ENCODE data around the gene INO80C. TPM values are rescaled to one million over a fixed set of nuclear protein-coding genes. Genes with fewer than 3 reads are reported as not detected.

Gene INO80C
- total RNA-seq, 2 experiments from 2014 or later = 5.9 to 10.3 TPM

DNA sequence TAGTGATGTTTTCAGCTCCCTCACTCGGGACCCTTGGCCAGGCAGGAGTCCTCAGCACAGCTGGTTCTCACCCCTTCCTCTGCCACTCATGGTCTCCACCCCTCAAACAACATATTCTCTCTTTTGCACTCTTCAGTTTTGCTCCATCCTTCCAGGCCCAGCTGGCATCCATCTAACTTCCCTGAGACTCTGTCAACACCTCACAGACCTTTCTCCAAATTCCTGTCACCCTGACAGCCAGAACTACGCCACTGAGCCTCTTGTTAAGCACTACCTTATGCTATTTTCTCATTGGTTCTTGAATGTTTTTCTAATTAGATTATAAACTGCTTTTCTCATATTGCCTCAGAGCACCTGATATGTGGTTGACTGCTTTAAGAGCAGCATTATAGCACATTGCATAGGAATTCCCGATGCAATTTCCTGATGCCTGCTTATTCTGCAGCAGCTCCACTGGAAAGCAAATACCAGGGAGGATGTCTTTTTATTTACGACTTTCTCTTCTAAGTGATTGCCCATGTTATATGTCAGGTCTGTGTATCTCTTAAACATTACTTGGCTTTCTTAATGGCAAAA lies 12.4 kb upstream of the INO80C start:
- CTCF ChIA-PET (ENCODE audit: unreplicated experiment) = no interaction called here

DNA sequence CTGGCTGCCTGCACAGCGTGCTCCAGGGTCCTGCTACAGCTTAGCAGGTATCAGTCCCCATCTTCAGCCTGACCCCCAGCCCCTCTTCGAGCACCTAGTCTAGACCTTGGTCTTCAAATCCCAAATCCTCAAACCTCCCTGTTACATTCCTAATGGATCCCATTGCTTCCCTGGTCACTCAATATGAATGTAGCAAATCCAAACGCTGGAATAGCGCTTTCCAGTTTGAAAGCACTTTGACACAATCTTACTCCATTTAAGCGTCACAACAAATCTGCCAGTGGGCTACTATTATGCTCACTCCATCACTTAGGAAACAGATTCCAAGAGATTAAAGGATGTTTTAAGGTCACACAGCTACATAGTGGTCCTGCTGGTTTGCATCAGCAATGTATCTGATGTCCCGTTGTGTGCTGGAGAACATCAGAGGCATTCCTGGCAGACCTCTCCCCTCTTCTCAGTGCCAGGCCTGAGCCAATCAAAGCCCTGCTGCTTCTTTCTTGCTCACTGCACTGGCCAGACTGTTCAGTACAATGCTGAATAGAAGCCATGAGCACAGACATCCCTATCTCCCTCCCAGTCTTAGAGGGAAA lies 11.1 kb upstream of the INO80C start:
- H2AFZ ChIP-seq (ENCODE audit: low read length) = no peak overlapping the region
- H3K9me3 ChIP-seq (ENCODE audit: low read length) = no peaks in the 10 kb centered on the region
- H3K4me2 ChIP-seq (ENCODE audit: low read length) = no peak overlapping the region
- no peak for TF ChIP-seq EZH2phosphoT487 (IDR thresholded peaks at IDR 0.05; ENCODE audit: borderline replicate concordance, low read depth, low read length)
- TF ChIP-seq, protein P1, sequence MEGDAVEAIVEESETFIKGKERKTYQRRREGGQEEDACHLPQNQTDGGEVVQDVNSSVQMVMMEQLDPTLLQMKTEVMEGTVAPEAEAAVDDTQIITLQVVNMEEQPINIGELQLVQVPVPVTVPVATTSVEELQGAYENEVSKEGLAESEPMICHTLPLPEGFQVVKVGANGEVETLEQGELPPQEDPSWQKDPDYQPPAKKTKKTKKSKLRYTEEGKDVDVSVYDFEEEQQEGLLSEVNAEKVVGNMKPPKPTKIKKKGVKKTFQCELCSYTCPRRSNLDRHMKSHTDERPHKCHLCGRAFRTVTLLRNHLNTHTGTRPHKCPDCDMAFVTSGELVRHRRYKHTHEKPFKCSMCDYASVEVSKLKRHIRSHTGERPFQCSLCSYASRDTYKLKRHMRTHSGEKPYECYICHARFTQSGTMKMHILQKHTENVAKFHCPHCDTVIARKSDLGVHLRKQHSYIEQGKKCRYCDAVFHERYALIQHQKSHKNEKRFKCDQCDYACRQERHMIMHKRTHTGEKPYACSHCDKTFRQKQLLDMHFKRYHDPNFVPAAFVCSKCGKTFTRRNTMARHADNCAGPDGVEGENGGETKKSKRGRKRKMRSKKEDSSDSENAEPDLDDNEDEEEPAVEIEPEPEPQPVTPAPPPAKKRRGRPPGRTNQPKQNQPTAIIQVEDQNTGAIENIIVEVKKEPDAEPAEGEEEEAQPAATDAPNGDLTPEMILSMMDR (conservative IDR thresholded peaks at IDR 0.05; ENCODE audit: low read length) = no peak
- intact Hi-C loops (cut with micrococcal nuclease; ENCODE audit: unreplicated experiment) = no loop called here
- POLR2A ChIA-PET = no interaction called here
- BruUV-seq (replicated peaks) = no TSS peak
- CTCF ChIA-PET (ENCODE audit: unreplicated experiment) = no interaction called here
- no peaks in the 10 kb centered on the region for H3K4me1 ChIP-seq (ENCODE audit: insufficient read depth, low read length, poor library complexity, severe bottlenecking)
- H3K79me2 ChIP-seq (ENCODE audit: insufficient read depth, low read depth, low read length) = no peaks in the 10 kb centered on the region
- no peak for DNase-seq (ENCODE audit: low spot score)
- H3K4me3 ChIP-seq (ENCODE audit: low read depth, low read length, poor library complexity, severe bottlenecking) = no peak overlapping the region
- H3K9me2 ChIP-seq (ENCODE audit: insufficient read depth, low read length) = no peaks in the 10 kb centered on the region
- no peaks in the 10 kb centered on the region for H3K36me3 ChIP-seq (ENCODE audit: insufficient read depth, low read length)
- no peak overlapping the region for H3K27ac ChIP-seq (ENCODE audit: low read depth, low read length, poor library complexity, severe bottlenecking)
- H4K20me1 ChIP-seq (ENCODE audit: insufficient read depth, low read length) = no peaks in the 10 kb centered on the region

More for the DNA sequence above, 12.4 kb upstream of the INO80C start:
- Histone ChIP-seq H3K27ac (ENCODE audit: low read depth, low read length, poor library complexity, severe bottlenecking) (no peak overlapping the region), H3K4me3 (ENCODE audit: low read depth, low read length, poor library complexity, severe bottlenecking) (no peak overlapping the region), H3K4me1 (ENCODE audit: insufficient read depth, low read length, poor library complexity, severe bottlenecking) (no peaks in the 10 kb centered on the region), H2AFZ (ENCODE audit: low read length) (no peak overlapping the region), H3K9me2 (ENCODE audit: insufficient read depth, low read length) (no peaks in the 10 kb centered on the region), H3K36me3 (ENCODE audit: insufficient read depth, low read length) (no peaks in the 10 kb centered on the region), H3K4me2 (ENCODE audit: low read length) (no peak overlapping the region), H4K20me1 (ENCODE audit: insufficient read depth, low read length) (no peaks in the 10 kb centered on the region), H3K9me3 (ENCODE audit: low read length) (no peaks in the 10 kb centered on the region), H3K79me2 (ENCODE audit: insufficient read depth, low read depth, low read length) (no peaks in the 10 kb centered on the region)
- no peak for TF ChIP-seq EZH2phosphoT487 (IDR thresholded peaks at IDR 0.05; ENCODE audit: borderline replicate concordance, low read depth, low read length)
- TF ChIP-seq, protein P1 (conservative IDR thresholded peaks at IDR 0.05; ENCODE audit: low read length) = no peak
- no peak for DNase-seq (ENCODE audit: low spot score)
- no TSS peak for BruUV-seq (replicated peaks)
- intact Hi-C loops (cut with micrococcal nuclease; ENCODE audit: unreplicated experiment) = no loop called here
- POLR2A ChIA-PET = no interaction called here

DNA sequence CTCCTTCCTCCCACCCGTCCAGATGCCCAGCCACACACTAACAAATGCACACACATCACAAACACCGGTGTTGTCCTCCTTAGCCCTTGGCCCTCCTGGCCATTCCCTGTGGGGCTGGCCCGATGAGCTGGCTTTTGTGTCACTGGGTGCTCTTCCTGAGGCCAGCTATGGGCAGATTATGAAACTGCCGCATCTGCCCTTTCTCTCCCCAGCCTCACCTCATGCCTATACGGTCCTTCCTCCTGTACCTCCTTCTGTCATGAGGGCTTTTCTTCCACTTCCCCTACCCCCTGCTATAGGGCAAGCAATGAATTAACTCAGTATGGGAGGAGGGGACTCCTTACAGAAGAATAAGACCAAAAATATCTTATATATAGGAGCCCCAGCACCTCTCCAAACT lies 10.3 kb upstream of the INO80C start:
- BruUV-seq (replicated peaks) = no TSS peak
- no peak for DNase-seq (ENCODE audit: low spot score)
- H3K36me3 ChIP-seq (ENCODE audit: insufficient read depth, low read length) = no peaks in the 10 kb centered on the region
- no peaks in the 10 kb centered on the region for H3K79me2 ChIP-seq (ENCODE audit: insufficient read depth, low read depth, low read length)
- no peaks in the 10 kb centered on the region for H3K9me2 ChIP-seq (ENCODE audit: insufficient read depth, low read length)
- H3K4me1 ChIP-seq (ENCODE audit: insufficient read depth, low read length, poor library complexity, severe bottlenecking) = no peaks in the 10 kb centered on the region
- TF ChIP-seq EZH2phosphoT487 (IDR thresholded peaks at IDR 0.05; ENCODE audit: borderline replicate concordance, low read depth, low read length) = no peak
- TF ChIP-seq, protein P1 (conservative IDR thresholded peaks at IDR 0.05; ENCODE audit: low read length) = no peak
- no peak overlapping the region for H2AFZ ChIP-seq (ENCODE audit: low read length)
- no peak overlapping the region for H3K4me3 ChIP-seq (ENCODE audit: low read depth, low read length, poor library complexity, severe bottlenecking)
- CTCF ChIA-PET (ENCODE audit: unreplicated experiment) = no interaction called here
- no peak overlapping the region for H3K27ac ChIP-seq (ENCODE audit: low read depth, low read length, poor library complexity, severe bottlenecking)
- H3K9me3 ChIP-seq (ENCODE audit: low read length) = no peaks in the 10 kb centered on the region
- H4K20me1 ChIP-seq (ENCODE audit: insufficient read depth, low read length) = no peaks in the 10 kb centered on the region
- POLR2A ChIA-PET = no interaction called here
- intact Hi-C loops (cut with micrococcal nuclease; ENCODE audit: unreplicated experiment) = no loop called here
- H3K4me2 ChIP-seq (ENCODE audit: low read length) = no peak overlapping the region

Measured in OCI-LY7 (cell line).